ENCODE results near the gene KIF1B. TPM values are rescaled to one million over a fixed set of nuclear protein-coding genes. Genes with fewer than 3 reads are reported as not detected.
"Not testable (repeated sequence)": the region's sequence is repeated elsewhere in the genome, so short reads cannot be mapped to it uniquely, and the experiment has no call there.

The KIF1B gene
- total RNA-seq, 2 donors from 2014 or later: 39.7 to 47.4 TPM

DNA sequence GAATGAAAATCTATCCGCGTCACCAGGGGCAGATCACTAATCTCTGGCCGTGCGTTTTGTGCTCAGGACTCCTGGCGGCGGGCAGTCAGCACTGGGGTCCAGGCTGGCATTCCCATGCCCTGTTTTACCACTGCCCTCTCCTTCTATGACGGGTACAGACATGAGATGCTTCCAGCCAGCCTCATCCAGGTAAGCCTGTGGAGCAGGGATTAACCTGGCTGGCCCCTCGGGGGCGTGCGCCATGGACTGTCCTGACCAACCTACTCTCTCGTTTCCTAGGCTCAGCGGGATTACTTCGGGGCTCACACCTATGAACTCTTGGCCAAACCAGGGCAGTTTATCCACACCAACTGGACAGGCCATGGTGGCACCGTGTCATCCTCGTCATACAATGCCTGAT lies 209.0 kb downstream of the KIF1B start:
- Histone ChIP-seq H3K9ac (ENCODE audit: low read depth in 2 of 2, low read length in 2 of 2) (no peak overlapping the region), H3K9me3 (no peaks in the 10 kb centered on the region), H3K27ac (no peak overlapping the region), H3K4me3 (no peak overlapping the region), H3K27me3 (no peaks in the 10 kb centered on the region), H3K4me1 (no peaks in the 10 kb centered on the region), H3K36me3 (peaks cover 16% of the 10 kb centered on the region)
- intact Hi-C loops (cut with DNase I): no loop called here
- no peak for DNase-seq
- TF ChIP-seq, protein P1, sequence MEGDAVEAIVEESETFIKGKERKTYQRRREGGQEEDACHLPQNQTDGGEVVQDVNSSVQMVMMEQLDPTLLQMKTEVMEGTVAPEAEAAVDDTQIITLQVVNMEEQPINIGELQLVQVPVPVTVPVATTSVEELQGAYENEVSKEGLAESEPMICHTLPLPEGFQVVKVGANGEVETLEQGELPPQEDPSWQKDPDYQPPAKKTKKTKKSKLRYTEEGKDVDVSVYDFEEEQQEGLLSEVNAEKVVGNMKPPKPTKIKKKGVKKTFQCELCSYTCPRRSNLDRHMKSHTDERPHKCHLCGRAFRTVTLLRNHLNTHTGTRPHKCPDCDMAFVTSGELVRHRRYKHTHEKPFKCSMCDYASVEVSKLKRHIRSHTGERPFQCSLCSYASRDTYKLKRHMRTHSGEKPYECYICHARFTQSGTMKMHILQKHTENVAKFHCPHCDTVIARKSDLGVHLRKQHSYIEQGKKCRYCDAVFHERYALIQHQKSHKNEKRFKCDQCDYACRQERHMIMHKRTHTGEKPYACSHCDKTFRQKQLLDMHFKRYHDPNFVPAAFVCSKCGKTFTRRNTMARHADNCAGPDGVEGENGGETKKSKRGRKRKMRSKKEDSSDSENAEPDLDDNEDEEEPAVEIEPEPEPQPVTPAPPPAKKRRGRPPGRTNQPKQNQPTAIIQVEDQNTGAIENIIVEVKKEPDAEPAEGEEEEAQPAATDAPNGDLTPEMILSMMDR (IDR thresholded peaks at IDR 0.05): no peak

DNA sequence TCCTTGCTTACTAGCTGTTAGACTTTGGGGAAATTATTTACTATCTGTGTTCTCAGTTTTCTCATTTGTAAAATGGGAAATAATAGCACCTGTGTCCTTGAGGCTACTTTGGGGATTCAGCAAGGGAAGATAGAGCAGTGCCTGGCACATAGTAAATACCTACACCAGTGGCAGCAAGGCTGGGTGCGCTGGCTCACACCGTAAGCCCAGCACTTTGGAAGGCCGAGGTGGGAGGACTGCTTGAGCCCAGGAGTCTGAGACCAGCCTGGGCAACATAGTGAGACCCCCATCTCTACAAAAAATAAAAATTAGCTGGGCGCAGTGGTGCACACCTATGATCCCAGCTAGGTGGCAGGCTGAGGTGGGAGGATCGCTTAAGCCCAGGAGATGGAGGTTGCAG lies 211.3 kb downstream of the KIF1B start:
- Histone ChIP-seq H3K9me3 (no peaks in the 10 kb centered on the region), H3K9ac (ENCODE audit: low read depth in 2 of 2, low read length in 2 of 2) (no peak overlapping the region), H3K4me1 (no peaks in the 10 kb centered on the region), H3K4me3 (no peak overlapping the region), H3K36me3 (peaks cover 16% of the 10 kb centered on the region), H3K27ac (no peak overlapping the region), H3K27me3 (no peaks in the 10 kb centered on the region)
- TF ChIP-seq, protein P1 (IDR thresholded peaks at IDR 0.05): no peak
- no peak for DNase-seq
- intact Hi-C loops (cut with DNase I): no loop called here

DNA sequence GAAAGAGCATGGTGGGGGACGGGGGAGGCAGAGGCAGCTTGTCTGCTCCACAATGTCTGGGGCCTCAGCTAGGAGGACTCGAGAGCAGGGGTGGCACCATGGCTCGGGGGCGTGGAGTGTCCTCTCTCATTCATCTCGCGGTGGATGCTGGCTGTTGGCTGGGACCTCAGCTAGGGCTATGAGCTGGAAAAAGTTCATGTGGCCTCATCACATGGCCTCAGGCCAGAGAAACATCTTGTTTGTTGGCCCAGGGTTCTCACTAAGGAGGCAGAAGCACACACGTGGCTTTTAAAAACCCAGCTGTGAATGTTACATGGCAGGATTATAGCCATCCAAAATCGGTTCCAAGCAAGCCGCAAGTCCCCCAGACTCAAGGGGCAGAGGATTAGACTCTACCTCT lies 213.7 kb downstream of the KIF1B start:
- no peaks in the 10 kb centered on the region for H3K9me3 ChIP-seq
- intact Hi-C loops (cut with DNase I): no loop called here
- H3K27me3 ChIP-seq: no peaks in the 10 kb centered on the region
- no peaks in the 10 kb centered on the region for H3K4me1 ChIP-seq
- TF ChIP-seq, protein P1 (IDR thresholded peaks at IDR 0.05): no peak
- peak; percentile 38 for DNase-seq
- no peak overlapping the region for H3K27ac ChIP-seq
- no peak overlapping the region for H3K9ac ChIP-seq (ENCODE audit: low read depth in 2 of 2, low read length in 2 of 2)
- peaks cover 7% of the 10 kb centered on the region for H3K36me3 ChIP-seq
- no peak overlapping the region for H3K4me3 ChIP-seq

DNA sequence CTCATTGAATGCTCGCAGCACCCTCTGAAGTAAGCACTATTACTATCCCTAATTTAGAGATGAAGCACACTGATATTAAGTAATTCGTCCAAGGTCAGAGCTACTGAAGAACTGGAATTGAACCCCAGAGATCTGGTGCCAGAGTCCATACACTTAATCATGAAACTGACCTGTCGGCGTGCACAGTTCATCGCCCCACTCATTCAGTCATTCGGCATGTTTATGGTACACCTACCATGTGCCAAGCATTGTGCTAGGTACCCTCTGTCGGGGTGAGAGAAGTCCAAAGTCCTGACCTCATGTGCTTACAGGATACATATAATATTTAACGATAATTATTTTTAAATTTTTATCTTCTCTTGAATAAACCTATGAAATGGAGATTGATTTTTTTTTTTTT lies 214.3 kb downstream of the KIF1B start:
- H3K27me3 ChIP-seq: no peaks in the 10 kb centered on the region
- no peak overlapping the region for H3K4me3 ChIP-seq
- no peak for DNase-seq
- intact Hi-C loops (cut with DNase I): no loop called here
- peaks cover 3% of the 10 kb centered on the region for H3K36me3 ChIP-seq
- TF ChIP-seq, protein P1 (IDR thresholded peaks at IDR 0.05): no peak
- no peaks in the 10 kb centered on the region for H3K4me1 ChIP-seq
- H3K9me3 ChIP-seq: no peaks in the 10 kb centered on the region
- H3K9ac ChIP-seq (ENCODE audit: low read depth in 2 of 2, low read length in 2 of 2): no peak overlapping the region
- H3K27ac ChIP-seq: no peak overlapping the region

DNA sequence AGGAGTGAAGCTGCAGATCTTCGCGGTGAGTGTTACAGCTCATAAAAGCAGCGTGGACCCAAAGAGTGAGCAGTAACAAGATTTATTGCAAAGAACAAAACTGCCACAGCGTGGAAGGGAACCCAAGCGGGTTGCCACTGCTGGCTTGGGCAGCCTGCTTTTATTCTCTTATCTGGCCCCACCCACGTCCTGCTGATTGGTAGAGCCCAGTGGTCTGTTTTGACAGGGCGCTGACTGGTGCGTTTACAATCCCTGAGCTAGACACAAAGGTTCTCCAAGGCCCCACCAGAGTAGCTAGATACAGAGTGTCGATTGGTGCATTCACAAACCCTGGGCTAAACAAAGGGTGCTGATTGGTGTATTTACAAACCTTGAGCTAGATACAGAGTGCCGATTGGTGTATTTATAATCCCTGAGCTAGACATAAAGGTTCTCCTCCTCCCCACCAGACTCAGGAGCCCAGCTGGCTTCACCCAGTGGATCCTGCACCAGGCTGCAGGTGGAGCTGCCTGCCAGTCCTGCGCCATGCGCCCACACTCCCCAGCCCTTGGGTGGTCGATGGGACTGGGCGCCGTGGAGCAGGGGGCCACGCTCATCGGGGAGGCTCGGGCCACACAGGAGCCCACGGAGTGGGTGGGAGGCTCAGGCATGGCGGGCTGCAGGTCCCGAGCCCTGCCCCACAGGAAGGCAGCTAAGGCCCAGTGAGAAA lies 215.6 kb downstream of the KIF1B start:
- H3K4me3 ChIP-seq; H3K9ac ChIP-seq (ENCODE audit: low read depth in 2 of 2, low read length in 2 of 2); DNase-seq; intact Hi-C loops (cut with DNase I); H3K9me3 ChIP-seq; H3K27ac ChIP-seq; H3K4me1 ChIP-seq; H3K36me3 ChIP-seq; H3K27me3 ChIP-seq: not testable (repeated sequence)

DNA sequence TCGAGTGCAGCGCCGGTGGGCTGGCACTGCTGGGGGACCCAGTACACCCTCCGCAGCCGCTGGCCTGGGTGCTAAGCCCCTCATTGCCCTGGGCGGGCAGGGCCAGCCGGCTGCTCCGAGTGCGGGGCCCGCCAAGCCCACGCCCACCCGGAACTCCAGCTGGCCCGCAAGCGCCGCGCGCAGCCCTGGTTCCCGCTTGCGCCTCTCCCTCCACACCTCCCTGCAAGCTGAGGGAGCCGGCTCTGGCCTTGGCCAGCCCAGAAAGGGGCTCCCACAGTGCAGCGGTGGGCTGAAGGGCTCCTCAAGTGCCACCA lies 216.1 kb downstream of the KIF1B start:
- DNase-seq; H3K4me1 ChIP-seq; intact Hi-C loops (cut with DNase I); H3K27me3 ChIP-seq; H3K27ac ChIP-seq; H3K4me3 ChIP-seq; H3K36me3 ChIP-seq; H3K9me3 ChIP-seq; H3K9ac ChIP-seq (ENCODE audit: low read depth in 2 of 2, low read length in 2 of 2): not testable (repeated sequence)
